GM21529 (cell line): ENCODE results near the gene STX3.
"Not testable (repeated sequence)": the region's sequence is repeated elsewhere in the genome, so short reads cannot be mapped to it uniquely, and the experiment has no call there.

Experiments
- ATAC-seq: cut with Tn5 transposase; IDR thresholded peaks from one replicate; pipeline ENCODE4 v1.9.1; 2021; ENCODE audit not compliant: unreplicated experiment

The STX3 gene

GRCh38 chr11:59833602-59834001 lies 78.4 kb downstream of the STX3 start:
- ATAC-seq, result no peak

- no peak for ATAC-seq
These were observed 84.4 kb downstream of the STX3 start for GRCh38 chr11:59839615-59840014.

- peak; percentile 64 for ATAC-seq
These were observed 86.3 kb downstream of the STX3 start for GRCh38 chr11:59841514-59841913.

- ATAC-seq, result no peak
These were observed 87.1 kb downstream of the STX3 start for GRCh38 chr11:59842316-59842715.

- no peak for ATAC-seq
These were observed 90.2 kb downstream of the STX3 start, which contains the start of gene CBLIF for GRCh38 chr11:59845399-59845798. TSS of gene CBLIF (minus strand) at chr11:59845499. CDS start at chr11:59845453, 46 bp downstream.

GRCh38 chr11:59846556-59846955 lies 91.4 kb downstream of the STX3 start:
- ATAC-seq, result no peak

- no peak for ATAC-seq
These were observed 92.5 kb downstream of the STX3 start for GRCh38 chr11:59847626-59848025.

GRCh38 chr11:59848439-59848838 lies 93.3 kb downstream of the STX3 start:
- not testable (repeated sequence) for ATAC-seq

GRCh38 chr11:59849129-59849528 lies 94.0 kb downstream of the STX3 start:
- ATAC-seq, result no peak

- ATAC-seq, result not testable (repeated sequence)
These were observed 94.4 kb downstream of the STX3 start for GRCh38 chr11:59849551-59849950.

GRCh38 chr11:59851416-59851815 lies 96.2 kb downstream of the STX3 start:
- ATAC-seq, result not testable (repeated sequence)

GRCh38 chr11:59854871-59855270 lies 99.7 kb downstream of the STX3 start:
- no peak for ATAC-seq
